LNCaP clone FGC (cell line): ENCODE data around the gene IGSF8.

ENCODE experiments used
- DNase-seq: peaks from one replicate; pipeline ENCODE4 v3.0.0-alpha.2; 2011; ENCODE audit warnings: low read depth
- H3K4me3 ChIP-seq: 2 replicates; pipeline ENCODE4 v1.5.1; 2011; ENCODE audit warnings: mild to moderate bottlenecking, low read depth, low read length, control low read depth
- TF ChIP-seq, protein P1 (sequence below): IDR thresholded peaks from 2 replicates; pipeline ENCODE4 v1.5.1; 2012; ENCODE audit warnings: mild to moderate bottlenecking; ENCODE audit not compliant: control insufficient read depth, insufficient read depth; ENCODE audit errors: extremely low read depth

The IGSF8 gene

GRCh38 chr1:160076295-160076694 lies 22.1 kb downstream of the IGSF8 start:
- no peak for DNase-seq
- H3K4me3 ChIP-seq = no peak overlapping the region
- TF ChIP-seq, protein P1, sequence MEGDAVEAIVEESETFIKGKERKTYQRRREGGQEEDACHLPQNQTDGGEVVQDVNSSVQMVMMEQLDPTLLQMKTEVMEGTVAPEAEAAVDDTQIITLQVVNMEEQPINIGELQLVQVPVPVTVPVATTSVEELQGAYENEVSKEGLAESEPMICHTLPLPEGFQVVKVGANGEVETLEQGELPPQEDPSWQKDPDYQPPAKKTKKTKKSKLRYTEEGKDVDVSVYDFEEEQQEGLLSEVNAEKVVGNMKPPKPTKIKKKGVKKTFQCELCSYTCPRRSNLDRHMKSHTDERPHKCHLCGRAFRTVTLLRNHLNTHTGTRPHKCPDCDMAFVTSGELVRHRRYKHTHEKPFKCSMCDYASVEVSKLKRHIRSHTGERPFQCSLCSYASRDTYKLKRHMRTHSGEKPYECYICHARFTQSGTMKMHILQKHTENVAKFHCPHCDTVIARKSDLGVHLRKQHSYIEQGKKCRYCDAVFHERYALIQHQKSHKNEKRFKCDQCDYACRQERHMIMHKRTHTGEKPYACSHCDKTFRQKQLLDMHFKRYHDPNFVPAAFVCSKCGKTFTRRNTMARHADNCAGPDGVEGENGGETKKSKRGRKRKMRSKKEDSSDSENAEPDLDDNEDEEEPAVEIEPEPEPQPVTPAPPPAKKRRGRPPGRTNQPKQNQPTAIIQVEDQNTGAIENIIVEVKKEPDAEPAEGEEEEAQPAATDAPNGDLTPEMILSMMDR = no peak

DNA sequence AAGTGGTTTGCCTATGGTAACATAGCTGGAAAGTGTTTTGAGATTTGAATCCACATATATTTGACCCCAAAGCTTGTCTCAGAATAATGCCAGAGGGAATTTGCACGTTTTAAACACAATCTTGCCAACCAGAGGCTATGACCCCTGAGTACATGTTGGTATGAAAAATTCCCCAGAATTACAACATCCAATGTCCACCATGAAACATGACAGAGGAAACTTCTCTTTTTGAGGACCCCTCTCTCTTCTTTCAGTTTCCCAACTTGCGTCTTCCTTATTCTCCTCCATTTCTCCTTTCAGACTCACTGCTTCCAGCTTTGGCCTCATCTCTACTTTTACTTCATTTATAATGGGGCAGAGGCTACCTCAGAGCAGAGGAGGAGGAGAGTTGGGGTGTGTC lies 22.6 kb downstream of the IGSF8 start:
- no peak for DNase-seq
- TF ChIP-seq, protein P1 = no peak
- H3K4me3 ChIP-seq = no peak overlapping the region

DNA sequence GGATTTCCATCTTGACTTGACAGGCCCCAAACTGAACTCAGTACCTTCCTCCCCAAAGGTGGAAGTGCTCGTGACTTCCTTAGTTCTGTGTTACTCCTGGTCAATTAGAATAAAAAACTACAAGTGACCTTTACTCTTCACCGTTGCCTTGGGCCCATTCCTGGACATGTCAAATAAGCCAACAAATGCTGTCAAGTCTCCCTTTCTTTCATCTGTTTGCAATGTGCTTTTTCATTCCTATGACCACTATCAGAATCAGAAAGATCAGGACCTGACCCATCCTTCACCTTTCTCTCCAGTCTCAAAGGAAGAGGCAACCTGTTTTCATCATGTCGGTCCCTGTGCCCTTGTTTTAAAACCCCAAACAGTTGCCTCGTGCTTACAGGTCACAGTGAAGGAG lies 23.6 kb downstream of the IGSF8 start:
- H3K4me3 ChIP-seq = no peak overlapping the region
- DNase-seq = no peak
- TF ChIP-seq, protein P1 = no peak

- TF ChIP-seq, protein P1 = no peak
- DNase-seq = no peak
- no peak overlapping the region for H3K4me3 ChIP-seq
Observed at GRCh38 chr1:160071289-160071688, 27.1 kb downstream of the IGSF8 start.

GRCh38 chr1:160070243-160071163 lies 27.9 kb downstream of the IGSF8 start:
- peak overlapping the region; percentile 47 for H3K4me3 ChIP-seq
- DNase-seq = peak; percentile 30
- TF ChIP-seq, protein P1 = no peak

GRCh38 chr1:160069460-160070231 lies 28.8 kb downstream of the IGSF8 start, which contains the start of gene KCNJ10:
KCNJ10 (minus strand) TSS chr1:160070160; CDS start chr1:160042532, 27,628 bp downstream.
- TF ChIP-seq, protein P1 = no peak
- DNase-seq = no peak
- H3K4me3 ChIP-seq = peak within 1 kb of the TSS; percentile 47
